GM12878 (cell line): ENCODE measurements around the gene CCNA2. TPM values are rescaled to one million over a fixed set of nuclear protein-coding genes. Genes with fewer than 3 reads are reported as not detected.

Experiments used
- DPF2 ChIP-seq: fragments of 450-650 bp; IDR thresholded peaks from 2 replicates; pipeline ENCODE4 v1.6.1; 2017; ENCODE audit warnings: mild to moderate bottlenecking
- HDAC2 ChIP-seq: fragments of 200-600 bp; sonication (generic); IDR thresholded peaks from 2 replicates; pipeline ENCODE4 v1.6.1; 2017
- IKZF1 ChIP-seq: fragments of 450-650 bp; conservative IDR thresholded peaks from 2 replicates; pipeline ENCODE4 v1.6.1; 2017; ENCODE audit warnings: antibody characterized with exemption, mild to moderate bottlenecking
- IKZF2 ChIP-seq, 2 experiments: fragments of 450-650 bp; IDR thresholded peaks; 2 replicates each; pipeline ENCODE4 v1.6.1; 2017; ENCODE audit warnings: mild to moderate bottlenecking in 2 of 2, moderate library complexity in 2 of 2
- JUND ChIP-seq: IDR thresholded peaks from 2 replicates; pipeline ENCODE4 v1.6.1; 2012; ENCODE audit warnings: low read depth, mild to moderate bottlenecking, low read length, improper control_type of control experiment, moderate library complexity
- KAT2A ChIP-seq: conservative IDR thresholded peaks from 2 replicates; pipeline ENCODE4 v1.6.1; 2011; ENCODE audit warnings: low read depth, low read length; ENCODE audit not compliant: control insufficient read depth
- MEF2A ChIP-seq: IDR thresholded peaks from 2 replicates; pipeline ENCODE4 v1.6.1; 2011; ENCODE audit warnings: low read depth, mild to moderate bottlenecking, low read length, moderate library complexity; ENCODE audit not compliant: insufficient read depth
- NFYB ChIP-seq: IDR thresholded peaks from 2 replicates; pipeline ENCODE4 v1.6.1; 2011; ENCODE audit warnings: low read depth, mild to moderate bottlenecking, low read length, improper control_type of control experiment, moderate library complexity; ENCODE audit not compliant: insufficient read depth
- POLR2A ChIP-seq: IDR thresholded peaks from 2 replicates; pipeline ENCODE4 v1.6.1; 2011; ENCODE audit warnings: low read depth, mild to moderate bottlenecking, low read length
- RAD21 ChIP-seq: IDR thresholded peaks from 2 replicates; pipeline ENCODE4 v1.6.1; 2011; ENCODE audit warnings: mild to moderate bottlenecking, low read depth, low read length, moderate library complexity; ENCODE audit not compliant: insufficient read depth
- RB1 ChIP-seq: fragments of 450-650 bp; formaldehyde crosslinking; IDR thresholded peaks from 2 replicates; pipeline ENCODE4 v1.6.1; 2017; ENCODE audit warnings: mild to moderate bottlenecking, borderline replicate concordance
- RCOR1 ChIP-seq: conservative IDR thresholded peaks from 2 replicates; pipeline ENCODE4 v1.6.1; 2012; ENCODE audit warnings: low read depth, low read length, improper control_type of control experiment
- SIX5 ChIP-seq: IDR thresholded peaks from 2 replicates; pipeline ENCODE4 v1.6.1; 2011; ENCODE audit warnings: mild to moderate bottlenecking, low read depth, low read length, moderate library complexity; ENCODE audit not compliant: severe bottlenecking
- SUZ12 ChIP-seq: fragments of 200-600 bp; sonication (generic); IDR thresholded peaks from one replicate; pipeline ENCODE4 v1.6.1; 2018; ENCODE audit warnings: antibody characterized with exemption, mild to moderate bottlenecking; ENCODE audit not compliant: unreplicated experiment
- TAF1 ChIP-seq: IDR thresholded peaks from 2 replicates; pipeline ENCODE4 v1.6.1; 2011; ENCODE audit warnings: mild to moderate bottlenecking, low read depth, low read length, borderline replicate concordance
- TBL1XR1 ChIP-seq: IDR thresholded peaks from 2 replicates; pipeline ENCODE4 v1.6.1; 2012; ENCODE audit warnings: low read depth, low read length, improper control_type of control experiment
- TCF7 ChIP-seq: IDR thresholded peaks from 2 replicates; pipeline ENCODE4 v1.6.1; 2014; ENCODE audit warnings: antibody characterized with exemption, borderline replicate concordance
- polyA plus RNA-seq, 11 experiments: library from polyadenylated mRNA; depleted of rRNA in 4 of 11; unstranded in 6 of 11; stranded (reverse) in 5 of 11; fragments of >200 nt; fragmentation: Nextera tagmentation in 4 of 11; fragmentation: Illumina TruSeq in 1 of 11; extraction: Ambion mirVana in 4 of 11; extraction: Trizol in 1 of 11; gene quantifications; 1 replicate in 1 of 11; 2 replicates in 10 of 11; pipeline versions ENCODE4 v1.2.1 to v1.2.3, GENCODE V29; 2011 to 2016; ENCODE audit warnings: inconsistent platforms in 2 of 11, missing spikeins in 2 of 11, low read depth in 1 of 11
- total RNA-seq, 4 experiments: library from RNA; depleted of rRNA in 3 of 4; stranded (reverse); fragments of >200 nt in 3 of 4; fragmentation: Illumina TruSeq in 1 of 4; extraction: Trizol in 1 of 4; gene quantifications; 2 replicates each; pipeline versions ENCODE4 v1.2.1 to v1.2.3, GENCODE V29; 2013 to 2021
- TF ChIP-seq, protein P1 (sequence below): IDR thresholded peaks from 2 replicates; pipeline ENCODE4 v1.6.1; 2012; ENCODE audit warnings: low read depth, low read length, improper control_type of control experiment

The CCNA2 gene
- total and polyA plus RNA-seq, 10 of the 15 experiments (the other 5 are each of a cell fraction or from before 2014, with no cell fraction given), result 21.8 to 153 (median 94.5) TPM

- TF ChIP-seq IKZF1, result peak; percentile 67
- peak; percentile 41 for TF ChIP-seq SIX5
- no peak for TF ChIP-seq SUZ12
- no peak for TF ChIP-seq DPF2
- no peak for TF ChIP-seq RAD21
- peak; percentile 95 for TF ChIP-seq POLR2A
- peak; percentile 99 for TF ChIP-seq HDAC2
- 0 out of 2 replicates have a peak, but pooled peaks have one; percentile 77 for TF ChIP-seq RB1
- TF ChIP-seq TAF1, result peak; percentile 56; the same call in 1 of the 2 replicates
- no peak for TF ChIP-seq RCOR1
- TF ChIP-seq, protein P1, sequence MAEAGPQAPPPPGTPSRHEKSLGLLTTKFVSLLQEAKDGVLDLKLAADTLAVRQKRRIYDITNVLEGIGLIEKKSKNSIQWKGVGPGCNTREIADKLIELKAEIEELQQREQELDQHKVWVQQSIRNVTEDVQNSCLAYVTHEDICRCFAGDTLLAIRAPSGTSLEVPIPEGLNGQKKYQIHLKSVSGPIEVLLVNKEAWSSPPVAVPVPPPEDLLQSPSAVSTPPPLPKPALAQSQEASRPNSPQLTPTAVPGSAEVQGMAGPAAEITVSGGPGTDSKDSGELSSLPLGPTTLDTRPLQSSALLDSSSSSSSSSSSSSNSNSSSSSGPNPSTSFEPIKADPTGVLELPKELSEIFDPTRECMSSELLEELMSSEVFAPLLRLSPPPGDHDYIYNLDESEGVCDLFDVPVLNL, result peak; percentile 95
- TF ChIP-seq IKZF2 (IDR thresholded peaks at IDR 0.05), result peak in 1 of 2 experiments; percentile 22; a peak in 2 of 4 replicates
- TF ChIP-seq MEF2A, result 0 out of 2 replicates have a peak, but pooled peaks have one; percentile 34
- TF ChIP-seq JUND, result 0 out of 2 replicates have a peak, but pooled peaks have one; percentile 15
- TF ChIP-seq NFYB, result peak; percentile 84
- 0 out of 2 replicates have a peak, but pooled peaks have one; percentile 30 for TF ChIP-seq TBL1XR1
- no peak for TF ChIP-seq TCF7
- no peak for TF ChIP-seq KAT2A
These were observed at the start of gene CCNA2 (continued) for GRCh38 chr4:121823505-121824170.
